Colonic mucosa (tissue), 4 donors: ENCODE results near the gene RASL11A. TPM values are rescaled to one million over a fixed set of nuclear protein-coding genes. Genes with fewer than 3 reads are reported as not detected.

Experiments
- DNase-seq: peaks from one replicate; pipeline ENCODE4 v3.0.0-alpha.2; 2020
- H3K27ac ChIP-seq: fragments of 200-600 bp; one replicate; pipeline ENCODE4 v1.8.0; 2021
- H3K27me3 ChIP-seq: fragments of 200-600 bp; one replicate; pipeline ENCODE4 v1.8.0; 2021
- H3K36me3 ChIP-seq: fragments of 200-600 bp; one replicate; pipeline ENCODE4 v1.8.0; 2021
- H3K4me1 ChIP-seq: fragments of 200-600 bp; one replicate; pipeline ENCODE4 v1.8.0; 2021; ENCODE audit warnings: mild to moderate bottlenecking
- H3K4me3 ChIP-seq: fragments of 200-600 bp; one replicate; pipeline ENCODE4 v1.8.0; 2021
- H3K9ac ChIP-seq, 2 donors: one replicate each; pipeline ENCODE4 v1.7.0; 2013; ENCODE audit warnings: control low read depth in 2 of 2, low read depth in 2 of 2, low read length in 2 of 2
- H3K9me3 ChIP-seq: fragments of 200-600 bp; one replicate; pipeline ENCODE4 v1.8.0; 2021
- CTCF ChIP-seq: fragments of 200-600 bp; IDR thresholded peaks from one replicate; pipeline ENCODE4 v1.8.0; 2022; ENCODE audit warnings: antibody characterized with exemption, mild to moderate bottlenecking
- intact Hi-C: fragments of 100-400 bp; cut with DNase I; formaldehyde crosslinking; loops from one replicate; pipeline ENCODE4 v1.14.1; 2022
- total RNA-seq, 2 donors: library from RNA; stranded (reverse); fragmentation: NEBNext Ultra II Directional in 1 of 2; extraction: Animal tissue kit (Norgen Biotek cat#: 25700) in 1 of 2; gene quantifications; one replicate each; pipeline ENCODE4 v1.2.1, GENCODE V29; 2021
- donor health status: healthy.
- donor health status: DM: no; HTN: no; CAD: no.
- donor health status: DM: no; HTN: no; CAD: no.

The RASL11A gene
- total RNA-seq, 2 donors from 2014 or later, result 44.8 to 124 TPM

- DNase-seq, result no peak
- Histone ChIP-seq H3K9me3 (no peaks in the 10 kb centered on the region), H3K27ac (peak overlapping the region; percentile 85), H3K4me1 (peaks cover 5% of the 10 kb centered on the region), H3K4me3 (peak overlapping the region; percentile 85), H3K36me3 (peaks cover 9% of the 10 kb centered on the region), H3K27me3 (no peaks in the 10 kb centered on the region), H3K9ac (peak overlapping the region; percentile 96 to 97)
- intact Hi-C loops, result loop anchor here (5.0 kb wide), 1 partner anchor 80 kb away; the partner anchor contains the start of gene USP12
- no peak for TF ChIP-seq CTCF
These were observed 18.2 kb upstream of the RASL11A start for GRCh38 chr13:27252467-27252866.

- no peak for DNase-seq
- no peak for TF ChIP-seq CTCF
- no peak overlapping the region for H3K9ac ChIP-seq
- H3K27ac ChIP-seq, result no peak overlapping the region
- H3K4me1 ChIP-seq, result peaks cover 5% of the 10 kb centered on the region
- no peak overlapping the region for H3K4me3 ChIP-seq
- no peaks in the 10 kb centered on the region for H3K27me3 ChIP-seq
- intact Hi-C loops, result no loop called here
- no peaks in the 10 kb centered on the region for H3K9me3 ChIP-seq
- H3K36me3 ChIP-seq, result peaks cover 9% of the 10 kb centered on the region
These were observed 13.4 kb upstream of the RASL11A start for GRCh38 chr13:27257233-27257568.

DNA sequence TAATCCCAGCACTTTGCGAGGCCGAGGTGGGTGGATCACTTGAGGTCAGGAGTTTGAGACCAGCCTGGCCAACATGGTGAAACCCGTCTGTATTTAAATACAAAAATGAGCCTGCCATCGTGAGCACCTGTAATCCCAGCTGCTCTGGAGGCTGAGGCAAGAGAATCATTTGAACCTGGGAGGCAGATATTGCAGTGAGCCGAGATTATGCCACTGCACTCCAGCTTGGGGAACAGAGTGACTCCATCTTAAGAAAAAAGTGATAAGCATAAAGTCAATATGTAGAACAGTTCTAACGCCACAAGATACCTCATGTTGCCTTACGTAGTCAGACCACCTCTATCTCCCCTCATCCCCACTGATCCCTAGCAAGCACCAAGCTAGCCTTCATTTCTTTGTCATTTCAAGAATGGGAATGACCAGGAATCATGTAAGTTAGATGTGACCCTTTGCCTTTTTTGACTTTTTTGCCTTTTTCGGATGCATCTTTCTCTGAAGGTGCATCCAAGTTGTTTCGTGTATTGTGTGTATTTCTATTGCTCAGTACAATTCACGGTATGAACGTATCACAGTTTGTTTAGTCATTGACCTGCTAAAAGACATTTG lies 12.9 kb upstream of the RASL11A start:
- intact Hi-C loops, result no loop called here
- Histone ChIP-seq H3K9me3 (no peaks in the 10 kb centered on the region), H3K9ac (peak overlapping the region in 1 of 2 donors; percentile 4), H3K4me1 (peaks cover 5% of the 10 kb centered on the region), H3K36me3 (peaks cover 9% of the 10 kb centered on the region), H3K4me3 (no peak overlapping the region), H3K27me3 (no peaks in the 10 kb centered on the region), H3K27ac (no peak overlapping the region)
- DNase-seq, result no peak
- TF ChIP-seq CTCF, result no peak

- Histone ChIP-seq H3K9ac (no peak overlapping the region), H3K36me3 (peaks cover 9% of the 10 kb centered on the region), H3K4me1 (no peaks in the 10 kb centered on the region), H3K27ac (no peak overlapping the region), H3K9me3 (no peaks in the 10 kb centered on the region), H3K4me3 (no peak overlapping the region), H3K27me3 (no peaks in the 10 kb centered on the region)
- TF ChIP-seq CTCF, result no peak
- DNase-seq, result no peak
- intact Hi-C loops, result no loop called here
These were observed 11.8 kb upstream of the RASL11A start for GRCh38 chr13:27258637-27259386.

DNA sequence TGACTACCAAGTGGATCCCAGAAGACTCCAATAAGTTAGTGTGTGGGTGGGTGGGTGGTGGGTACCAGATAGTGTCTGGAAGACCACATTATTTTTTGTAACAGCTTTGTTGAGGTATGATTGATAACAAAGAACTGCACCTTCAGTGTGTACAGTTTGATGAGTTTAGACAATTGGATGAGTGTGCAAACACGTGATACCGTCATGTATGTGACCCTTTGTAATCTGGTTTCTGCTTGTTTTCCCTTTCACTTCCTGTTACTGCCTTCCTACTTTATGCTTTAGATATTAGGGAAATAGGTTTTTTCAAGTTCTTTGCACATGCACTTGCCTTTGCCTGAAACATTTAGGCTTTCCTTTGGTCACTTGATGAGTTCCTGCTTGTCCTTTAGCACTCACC lies 10.8 kb upstream of the RASL11A start:
- intact Hi-C loops, result no loop called here
- H3K36me3 ChIP-seq, result peaks cover 9% of the 10 kb centered on the region
- no peaks in the 10 kb centered on the region for H3K9me3 ChIP-seq
- H3K27me3 ChIP-seq, result no peaks in the 10 kb centered on the region
- no peak for TF ChIP-seq CTCF
- H3K4me1 ChIP-seq, result no peaks in the 10 kb centered on the region
- no peak overlapping the region for H3K4me3 ChIP-seq
- H3K9ac ChIP-seq, result no peak overlapping the region
- no peak overlapping the region for H3K27ac ChIP-seq
- no peak for DNase-seq
